Kidney epithelial cell (primary cell): ENCODE measurements around the gene STRA8. TPM values are rescaled to one million over a fixed set of nuclear protein-coding genes. Genes with fewer than 3 reads are reported as not detected.

Experiments used
- DNase-seq: peaks from one replicate; pipeline ENCODE4 v3.0.0-alpha.2; 2010; ENCODE audit warnings: low read depth
- H3K27me3 ChIP-seq: 2 replicates; pipeline ENCODE4 v1.6.0; 2011; ENCODE audit warnings: low read length; ENCODE audit not compliant: control insufficient read depth, insufficient read depth
- H3K36me3 ChIP-seq: 2 replicates; pipeline ENCODE4 v1.5.1; 2011; ENCODE audit warnings: low read length; ENCODE audit not compliant: control insufficient read depth, insufficient read depth
- H3K4me3 ChIP-seq: 2 replicates; pipeline ENCODE4 v1.5.1; 2011; ENCODE audit warnings: low read depth, mild to moderate bottlenecking, control low read depth, low read length
- total RNA-seq: library from RNA; depleted of rRNA; stranded (reverse); fragments of >200 nt; gene quantifications from 2 replicates; pipeline ENCODE4 v1.2.3, GENCODE V29; 2015
- TF ChIP-seq, protein P1 (sequence below): IDR thresholded peaks from 2 replicates; pipeline ENCODE4 v1.5.1; 2011; ENCODE audit warnings: mild to moderate bottlenecking, moderate library complexity, low read length, control low read depth, inconsistent platforms; ENCODE audit not compliant: insufficient read depth, poor library complexity, severe bottlenecking

Gene STRA8
- total RNA-seq, 1 donor from 2014 or later: not detected

DNA sequence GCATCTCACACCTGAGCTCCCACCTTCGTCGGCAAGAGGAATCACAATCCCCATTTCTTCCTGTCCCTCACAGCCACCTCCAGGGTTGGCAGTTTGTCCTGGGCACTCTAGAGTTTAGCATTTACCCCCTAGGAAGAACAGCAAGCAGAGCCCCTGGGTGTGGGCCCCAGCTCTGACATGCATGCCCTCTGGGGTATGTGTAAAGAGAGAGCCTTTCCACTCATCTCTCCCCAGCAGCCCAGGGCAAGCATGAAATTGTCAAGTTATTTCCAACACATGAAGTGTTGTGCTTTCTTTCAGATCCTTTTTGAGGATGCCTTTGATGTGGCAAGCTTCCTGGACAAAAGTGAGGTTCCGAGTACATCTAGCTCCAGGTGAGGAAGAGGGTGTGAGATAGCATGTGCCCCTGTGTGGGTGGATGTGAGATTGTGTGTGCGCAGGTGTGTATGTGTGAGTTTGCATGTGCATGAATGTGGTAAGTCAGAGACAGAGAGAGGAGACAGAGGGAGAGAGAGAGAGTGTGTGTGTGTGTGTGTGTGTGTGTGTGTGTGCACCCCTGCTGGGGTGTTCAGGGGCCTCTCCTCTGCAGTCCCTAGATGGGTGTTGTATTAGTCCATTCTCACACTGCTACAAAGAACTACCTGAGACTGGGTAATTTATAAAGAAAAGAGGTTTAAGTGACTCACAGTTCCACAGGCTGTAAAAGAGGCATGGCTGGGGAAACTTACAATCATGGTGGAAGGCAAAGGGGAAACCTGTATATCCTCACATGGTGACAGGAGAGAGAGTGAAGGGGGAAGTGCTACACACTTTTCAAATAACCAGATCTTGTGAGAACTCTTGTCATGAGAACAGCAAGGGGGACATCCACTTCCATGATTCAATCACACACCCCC lies 18.1 kb downstream of the STRA8 start:
- DNase-seq: no peak
- Histone ChIP-seq H3K4me3 (no peak overlapping the region), H3K27me3 (no peaks in the 10 kb centered on the region), H3K36me3 (no peaks in the 10 kb centered on the region)
- TF ChIP-seq, protein P1, sequence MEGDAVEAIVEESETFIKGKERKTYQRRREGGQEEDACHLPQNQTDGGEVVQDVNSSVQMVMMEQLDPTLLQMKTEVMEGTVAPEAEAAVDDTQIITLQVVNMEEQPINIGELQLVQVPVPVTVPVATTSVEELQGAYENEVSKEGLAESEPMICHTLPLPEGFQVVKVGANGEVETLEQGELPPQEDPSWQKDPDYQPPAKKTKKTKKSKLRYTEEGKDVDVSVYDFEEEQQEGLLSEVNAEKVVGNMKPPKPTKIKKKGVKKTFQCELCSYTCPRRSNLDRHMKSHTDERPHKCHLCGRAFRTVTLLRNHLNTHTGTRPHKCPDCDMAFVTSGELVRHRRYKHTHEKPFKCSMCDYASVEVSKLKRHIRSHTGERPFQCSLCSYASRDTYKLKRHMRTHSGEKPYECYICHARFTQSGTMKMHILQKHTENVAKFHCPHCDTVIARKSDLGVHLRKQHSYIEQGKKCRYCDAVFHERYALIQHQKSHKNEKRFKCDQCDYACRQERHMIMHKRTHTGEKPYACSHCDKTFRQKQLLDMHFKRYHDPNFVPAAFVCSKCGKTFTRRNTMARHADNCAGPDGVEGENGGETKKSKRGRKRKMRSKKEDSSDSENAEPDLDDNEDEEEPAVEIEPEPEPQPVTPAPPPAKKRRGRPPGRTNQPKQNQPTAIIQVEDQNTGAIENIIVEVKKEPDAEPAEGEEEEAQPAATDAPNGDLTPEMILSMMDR: no peak

DNA sequence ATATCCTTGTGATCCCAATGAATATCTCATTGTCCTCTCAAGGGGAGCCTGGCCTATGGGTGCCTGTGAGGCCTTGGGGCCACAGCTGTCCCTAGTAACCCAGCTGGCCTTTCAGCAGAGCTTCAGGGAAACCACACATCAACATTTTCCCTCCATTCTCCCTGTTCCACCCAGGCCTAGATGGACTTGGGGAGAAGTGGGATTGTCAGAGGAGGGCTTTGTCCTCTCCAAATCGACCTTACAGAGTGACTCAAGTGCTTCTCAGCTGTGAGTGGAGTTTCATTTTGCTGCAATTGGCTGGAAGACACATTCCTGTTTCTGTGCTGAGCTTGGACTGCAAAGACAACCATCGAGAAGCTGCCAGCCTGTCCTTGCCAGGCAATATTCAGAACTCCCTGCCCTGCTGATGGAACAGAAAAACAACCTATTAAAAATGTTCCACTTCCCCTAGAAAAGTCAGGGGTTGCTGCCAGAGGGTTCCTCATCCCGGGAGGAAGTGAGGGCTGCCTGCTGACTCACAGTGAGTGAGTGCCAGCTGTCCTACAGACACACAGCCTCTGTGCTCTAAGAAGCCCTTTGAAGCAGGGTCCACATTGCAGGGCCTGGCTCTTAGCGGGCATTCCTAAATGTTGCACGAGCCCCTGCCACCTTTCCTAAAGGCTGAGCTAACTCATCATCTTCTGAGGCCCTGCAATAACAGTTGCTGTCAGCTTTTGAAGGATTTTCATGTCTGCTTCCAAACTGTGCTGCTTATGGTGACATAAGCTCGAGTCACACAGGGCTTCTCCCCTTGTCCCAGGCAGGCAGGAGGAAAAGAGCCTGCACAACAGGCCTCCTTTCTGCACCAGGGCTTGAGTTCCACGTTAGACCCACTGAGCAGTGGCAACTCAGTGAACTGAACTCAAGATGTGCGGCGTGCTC lies 20.5 kb downstream of the STRA8 start:
- DNase-seq: peak; percentile 29
- TF ChIP-seq, protein P1: no peak
- no peak overlapping the region for H3K4me3 ChIP-seq
- no peaks in the 10 kb centered on the region for H3K27me3 ChIP-seq
- H3K36me3 ChIP-seq: no peaks in the 10 kb centered on the region

DNA sequence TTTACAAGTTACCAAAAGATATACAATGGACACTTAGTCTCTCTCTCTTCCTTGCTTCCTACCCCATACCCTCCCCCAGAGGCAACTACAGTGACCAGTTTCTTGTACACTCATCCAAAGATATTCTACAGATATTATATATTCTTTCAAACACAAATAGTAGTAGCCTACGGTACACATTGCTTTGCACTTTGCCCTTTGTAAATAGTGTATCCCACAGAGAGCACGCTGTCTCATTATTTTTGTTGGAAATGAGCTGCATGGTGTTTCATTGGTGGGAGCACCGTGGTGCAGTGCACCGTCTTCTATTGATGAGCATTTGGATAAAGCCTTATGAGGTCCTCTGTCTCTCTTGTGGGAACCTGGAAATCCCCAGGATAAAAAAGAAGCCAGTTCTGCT lies 24.2 kb downstream of the STRA8 start:
- H3K4me3 ChIP-seq: no peak overlapping the region
- no peaks in the 10 kb centered on the region for H3K27me3 ChIP-seq
- DNase-seq: no peak
- TF ChIP-seq, protein P1: no peak
- H3K36me3 ChIP-seq: no peaks in the 10 kb centered on the region

DNA sequence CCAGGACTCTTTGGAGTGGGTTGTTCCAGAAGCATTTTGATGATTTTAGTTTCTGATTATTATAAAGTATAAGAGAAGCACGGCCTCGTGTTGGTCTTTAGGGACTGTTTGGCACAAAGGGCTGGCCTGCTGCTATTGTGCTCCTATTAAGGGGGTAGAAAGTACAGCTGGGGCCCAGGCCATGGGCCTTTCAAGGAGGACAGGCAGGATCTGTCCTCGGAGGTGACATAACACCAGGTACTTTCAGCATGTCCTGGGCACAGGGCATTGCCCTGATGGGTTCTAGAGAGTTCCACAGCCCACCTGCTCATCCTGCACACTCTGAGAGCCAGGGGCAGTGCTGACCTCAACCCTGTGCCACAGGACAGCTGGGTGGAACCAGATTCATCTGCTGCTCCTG lies 24.9 kb downstream of the STRA8 start:
- DNase-seq: no peak
- Histone ChIP-seq H3K27me3 (no peaks in the 10 kb centered on the region), H3K4me3 (no peak overlapping the region), H3K36me3 (no peaks in the 10 kb centered on the region)
- TF ChIP-seq, protein P1: no peak

DNA sequence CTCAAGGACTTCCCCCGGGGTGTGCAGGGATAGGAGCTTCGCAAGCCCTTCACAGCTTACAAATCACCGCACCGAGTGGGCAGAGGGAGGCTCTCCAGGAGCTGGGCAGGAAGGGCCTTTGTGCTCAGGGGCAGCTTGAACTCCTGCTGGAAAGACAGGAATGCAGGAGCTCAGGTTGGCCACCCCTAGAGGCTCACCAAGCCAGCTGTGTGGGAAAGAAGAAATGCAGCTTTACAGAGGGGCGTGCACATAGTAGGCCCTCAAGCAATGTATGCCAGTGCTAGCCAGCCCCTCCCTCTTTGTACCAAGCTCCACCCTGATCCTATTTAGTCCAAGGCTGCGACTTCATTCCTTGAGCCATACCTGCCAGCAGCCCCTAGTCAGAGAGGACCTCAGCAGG lies 26.1 kb downstream of the STRA8 start:
- TF ChIP-seq, protein P1: no peak
- DNase-seq: no peak
- H3K36me3 ChIP-seq: no peaks in the 10 kb centered on the region
- H3K27me3 ChIP-seq: no peaks in the 10 kb centered on the region
- no peak overlapping the region for H3K4me3 ChIP-seq
